OCI-M2 (cell line): ENCODE results near the gene CSTB.

Experiments
- DNase-seq: peaks from one replicate; lab custom pipeline; 2025; ENCODE audit not compliant: unreplicated experiment; lab: John Stamatoyannopoulos, UW

The CSTB gene

DNA sequence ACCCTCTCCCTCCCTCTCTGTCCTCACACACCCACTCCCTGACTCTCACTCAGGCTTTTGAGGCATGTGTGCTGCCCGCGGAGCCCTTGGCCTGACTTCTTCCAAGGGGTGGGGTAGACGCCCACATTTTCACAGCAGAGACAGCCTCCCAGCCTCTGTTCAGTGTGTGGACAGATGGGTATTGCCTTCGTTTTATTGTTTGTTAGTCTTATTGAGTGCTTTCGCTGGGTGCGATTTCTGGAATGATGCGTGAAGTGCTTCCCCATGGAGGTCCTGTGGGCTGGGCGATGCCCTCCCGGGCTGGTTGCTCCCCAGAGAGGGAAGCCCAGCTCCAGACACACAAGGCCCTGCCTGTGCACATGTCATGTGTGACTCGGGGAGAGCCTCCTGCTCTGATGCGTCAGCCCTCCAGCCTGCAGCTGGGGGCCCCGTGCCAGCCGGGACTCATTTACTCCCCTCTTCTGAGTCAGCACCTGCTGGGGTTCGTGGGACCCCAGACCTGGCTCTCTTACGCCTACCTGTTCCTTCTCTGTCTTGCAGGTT lies 42.5 kb downstream of the CSTB start:
- no peak for DNase-seq

- no peak for DNase-seq
Observed at GRCh38 chr21:43733060-43733459, 43.0 kb downstream of the CSTB start.

- no peak for DNase-seq
Observed at GRCh38 chr21:43731891-43732711, 44.0 kb downstream of the CSTB start.

GRCh38 chr21:43731476-43731875 lies 44.6 kb downstream of the CSTB start:
- DNase-seq: no peak

DNA sequence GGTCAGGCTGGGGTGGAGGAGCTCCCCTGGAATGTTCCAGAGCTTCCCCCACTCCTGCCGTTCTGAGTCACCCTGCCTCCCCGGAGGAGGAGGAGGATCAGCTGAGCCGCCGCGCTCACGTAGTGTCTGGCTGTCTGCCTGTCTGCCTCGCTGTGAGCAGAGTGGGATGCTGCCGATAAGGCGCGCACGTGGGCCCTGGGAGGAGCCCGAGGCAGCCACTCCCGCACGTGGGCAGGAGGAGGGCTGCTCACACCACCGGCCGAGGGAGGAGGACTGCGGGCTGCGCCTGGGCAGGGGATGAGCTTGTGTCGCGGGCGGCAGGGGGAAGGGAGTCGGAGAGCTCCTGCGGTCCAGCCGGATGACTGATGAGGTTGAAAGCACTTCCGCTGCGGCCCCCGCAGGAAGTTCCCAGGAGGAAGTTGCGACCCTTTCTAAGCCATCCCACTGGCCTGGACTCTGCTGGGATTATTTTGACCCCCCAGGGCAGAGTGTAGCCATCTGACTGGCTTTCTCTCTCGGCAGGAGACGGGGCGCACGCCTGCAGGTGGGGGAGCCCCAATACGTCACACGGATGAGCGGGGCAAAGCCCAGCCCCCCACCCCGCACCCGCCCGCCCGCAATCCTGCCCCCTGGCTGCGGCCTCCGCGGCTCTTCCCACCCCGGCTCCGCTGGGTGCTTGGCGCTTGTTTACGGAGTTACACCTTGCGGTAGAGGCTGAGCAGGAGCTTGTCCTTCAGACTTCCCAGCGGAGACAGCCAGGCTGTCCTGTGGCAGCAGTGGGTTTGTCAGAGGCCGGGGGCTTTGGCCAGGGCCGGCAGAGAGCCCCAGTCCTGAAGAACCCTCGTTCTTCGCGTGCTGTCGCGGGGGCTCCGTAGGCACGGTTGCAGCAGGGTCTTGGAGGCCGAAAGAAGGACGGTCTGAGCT lies 47.4 kb downstream of the CSTB start:
- DNase-seq: peak; percentile 100

- no peak for DNase-seq
Observed at GRCh38 chr21:43728154-43728466, 48.0 kb downstream of the CSTB start.

GRCh38 chr21:43727519-43728153 lies 48.5 kb downstream of the CSTB start:
- no peak for DNase-seq

DNA sequence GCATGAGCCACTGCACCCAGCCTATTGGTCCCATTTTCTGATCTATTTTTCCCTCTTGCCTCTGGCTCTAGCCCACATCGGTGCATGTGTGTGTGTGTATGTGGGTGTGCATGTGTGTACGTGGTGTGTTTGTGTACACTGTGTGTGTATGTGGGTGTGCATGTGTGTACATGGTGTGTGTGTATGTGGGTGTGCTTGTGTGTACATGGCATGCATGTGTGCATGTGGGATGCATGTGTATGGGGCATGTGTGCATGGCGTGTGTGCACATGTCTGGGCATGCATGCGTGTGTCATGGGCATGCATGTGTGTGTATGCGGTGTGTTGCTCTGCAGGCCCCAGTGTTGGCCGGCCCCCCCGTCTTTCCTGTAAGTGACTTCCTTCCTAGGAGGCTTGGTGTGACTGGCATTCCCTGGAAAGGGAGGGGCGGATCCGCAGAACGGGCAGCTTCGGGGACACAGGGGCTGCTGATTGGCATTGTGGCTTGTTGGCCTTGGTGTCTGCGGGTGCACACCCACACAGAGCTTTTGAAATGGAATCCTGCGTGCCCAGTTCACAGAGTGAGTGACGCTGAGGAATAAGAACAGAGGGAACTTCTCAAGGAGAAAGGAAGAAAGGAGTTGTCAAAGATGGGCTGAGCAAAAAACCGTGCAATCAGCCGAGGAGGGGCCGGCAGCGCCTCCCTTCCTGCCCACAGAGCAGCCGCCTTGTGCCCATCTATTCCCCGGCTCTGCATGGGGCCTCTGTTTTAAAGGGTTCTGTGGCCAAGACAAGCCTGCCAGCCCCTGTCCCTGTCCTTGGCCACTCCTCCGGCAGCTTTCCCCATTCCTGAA lies 49.2 kb downstream of the CSTB start:
- no peak for DNase-seq
